ENCODE measurements around the gene GCC1. TPM values are rescaled to one million over a fixed set of nuclear protein-coding genes. Genes with fewer than 3 reads are reported as not detected.

GCC1 gene
- total and polyA plus RNA-seq, 2 donors (not counting 3 experiments of a cell fraction or from before 2014, with no cell fraction given), result 4.6 to 15.5 TPM

DNA sequence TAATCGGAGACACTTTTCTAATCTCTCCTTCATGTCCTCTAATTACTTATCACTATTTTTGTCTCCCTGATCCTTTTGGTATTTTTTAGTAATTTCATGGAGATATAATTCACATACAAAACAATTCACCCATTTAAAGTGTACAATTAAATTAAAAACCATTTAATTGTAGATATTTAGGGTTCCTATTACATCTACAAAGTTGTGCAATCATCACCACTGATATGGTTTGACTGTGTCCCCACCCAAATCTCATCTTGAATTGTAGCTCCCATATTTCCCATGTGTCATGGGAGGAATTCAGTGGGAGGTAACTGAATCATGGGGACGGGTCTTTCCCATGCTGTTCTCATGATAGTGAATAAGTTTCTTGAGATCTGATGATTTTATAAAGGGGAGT, 29.0 kb downstream of the GCC1 start:
- DNase-seq (ENCODE audit: low read depth, low spot score) (no peak), FAIRE-seq (no peak)
- H3K9me1 ChIP-seq (replicated peaks; ENCODE audit: control insufficient read depth, extremely low read depth, insufficient read depth, low read length), result no peaks in the 10 kb centered on the region
- H3K27me3 ChIP-seq (ENCODE audit: control insufficient read depth in 2 of 2, insufficient read depth in 2 of 2, low read length in 2 of 2), result peaks cover 0 to 1% of the 10 kb centered on the region in 2 experiments
- no peaks in the 10 kb centered on the region for H3K4me1 ChIP-seq (ENCODE audit: control insufficient read depth, extremely low read depth, insufficient read depth, low read length)
- no peak overlapping the region for H3K9ac ChIP-seq (replicated peaks; ENCODE audit: extremely low read depth, insufficient read depth, low read length)
- dilution Hi-C loops (cut with MboI; ENCODE audit: extremely low pct_ligation_motif_present, low sequenced_read_pairs) (no loop called here), intact Hi-C loops (cut with micrococcal nuclease) (no loop called here)
- TF ChIP-seq EZH2 (IDR thresholded peaks at IDR 0.05; ENCODE audit: borderline replicate concordance, low read depth, low read length, severe bottlenecking) (no peak), JUN (IDR thresholded peaks at IDR 0.05; ENCODE audit: borderline replicate concordance, insufficient read depth, insufficient read length, low read depth) (no peak), FOS (IDR thresholded peaks at IDR 0.05; ENCODE audit: borderline replicate concordance, insufficient read depth, low read length) (no peak)
- TF ChIP-seq, protein P1, sequence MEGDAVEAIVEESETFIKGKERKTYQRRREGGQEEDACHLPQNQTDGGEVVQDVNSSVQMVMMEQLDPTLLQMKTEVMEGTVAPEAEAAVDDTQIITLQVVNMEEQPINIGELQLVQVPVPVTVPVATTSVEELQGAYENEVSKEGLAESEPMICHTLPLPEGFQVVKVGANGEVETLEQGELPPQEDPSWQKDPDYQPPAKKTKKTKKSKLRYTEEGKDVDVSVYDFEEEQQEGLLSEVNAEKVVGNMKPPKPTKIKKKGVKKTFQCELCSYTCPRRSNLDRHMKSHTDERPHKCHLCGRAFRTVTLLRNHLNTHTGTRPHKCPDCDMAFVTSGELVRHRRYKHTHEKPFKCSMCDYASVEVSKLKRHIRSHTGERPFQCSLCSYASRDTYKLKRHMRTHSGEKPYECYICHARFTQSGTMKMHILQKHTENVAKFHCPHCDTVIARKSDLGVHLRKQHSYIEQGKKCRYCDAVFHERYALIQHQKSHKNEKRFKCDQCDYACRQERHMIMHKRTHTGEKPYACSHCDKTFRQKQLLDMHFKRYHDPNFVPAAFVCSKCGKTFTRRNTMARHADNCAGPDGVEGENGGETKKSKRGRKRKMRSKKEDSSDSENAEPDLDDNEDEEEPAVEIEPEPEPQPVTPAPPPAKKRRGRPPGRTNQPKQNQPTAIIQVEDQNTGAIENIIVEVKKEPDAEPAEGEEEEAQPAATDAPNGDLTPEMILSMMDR (IDR thresholded peaks at IDR 0.05; ENCODE audit: extremely low read depth in 1 of 2, insufficient read depth in 1 of 2, low read depth in 1 of 2, low read length in 2 of 2), result no peak
- no peak overlapping the region for H3K4me3 ChIP-seq (replicated peaks in 1 of 3; ENCODE audit: insufficient read depth in 1 of 3, low read depth in 1 of 3, low read length in 3 of 3)
- H3K36me3 ChIP-seq (ENCODE audit: control insufficient read depth in 2 of 2, extremely low read depth in 1 of 2, insufficient read depth in 2 of 2, low read length in 2 of 2), result no peaks in the 10 kb centered on the region
- no peak overlapping the region for H3K4me2 ChIP-seq (ENCODE audit: insufficient read depth, low read length)
- no peak overlapping the region for H3K27ac ChIP-seq (ENCODE audit: insufficient read depth, low read depth, low read length)
- BruUV-seq (replicated peaks), result no TSS peak
- no peaks in the 10 kb centered on the region for H3K79me2 ChIP-seq (ENCODE audit: control insufficient read depth, insufficient read depth, low read length)
- ChIA-PET POLR2A (no interaction called here), CTCF (no interaction called here)
- no peaks in the 10 kb centered on the region for H3K9me3 ChIP-seq (replicated peaks; ENCODE audit: control insufficient read depth, insufficient read depth, low read length)
- no peak overlapping the region for H2AFZ ChIP-seq (ENCODE audit: low read depth, low read length)
- H4K20me1 ChIP-seq (replicated peaks; ENCODE audit: control insufficient read depth, extremely low read depth, insufficient read depth, low read length), result no peaks in the 10 kb centered on the region

DNA sequence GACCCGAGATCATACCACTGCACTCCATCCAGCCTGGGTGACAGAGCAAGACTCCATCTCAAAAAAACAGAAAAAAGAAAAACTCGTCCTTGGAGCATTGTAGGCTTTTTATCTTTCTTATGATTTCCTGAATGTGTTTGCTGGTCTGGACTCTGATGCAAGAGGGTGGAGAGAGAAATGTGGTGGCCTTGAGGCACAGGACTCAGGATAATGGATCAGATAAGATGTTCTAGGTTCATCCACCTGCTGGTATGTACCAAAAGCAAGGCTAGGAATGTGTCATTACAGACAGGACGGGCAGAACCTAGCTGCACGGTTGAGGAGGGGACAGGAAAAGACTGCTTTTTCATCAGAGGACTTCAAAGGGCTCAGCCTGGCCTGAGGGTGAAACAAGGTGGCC, 33.5 kb downstream of the GCC1 start:
- no peak overlapping the region for H3K4me3 ChIP-seq (replicated peaks in 1 of 3; ENCODE audit: insufficient read depth in 1 of 3, low read depth in 1 of 3, low read length in 3 of 3)
- no peak overlapping the region for H3K27ac ChIP-seq (ENCODE audit: insufficient read depth, low read depth, low read length)
- H3K9ac ChIP-seq (replicated peaks; ENCODE audit: extremely low read depth, insufficient read depth, low read length), result no peak overlapping the region
- H3K9me1 ChIP-seq (replicated peaks; ENCODE audit: control insufficient read depth, extremely low read depth, insufficient read depth, low read length), result no peaks in the 10 kb centered on the region
- TF ChIP-seq POLR2AphosphoS5 (IDR thresholded peaks at IDR 0.05; ENCODE audit: insufficient read depth, low read depth, low read length), result no peak
- TF ChIP-seq JUN (IDR thresholded peaks at IDR 0.05; ENCODE audit: borderline replicate concordance, insufficient read depth, insufficient read length, low read depth), result no peak
- TF ChIP-seq FOS (IDR thresholded peaks at IDR 0.05; ENCODE audit: borderline replicate concordance, insufficient read depth, low read length), result no peak
- TF ChIP-seq EZH2 (IDR thresholded peaks at IDR 0.05; ENCODE audit: borderline replicate concordance, low read depth, low read length, severe bottlenecking), result no peak
- TF ChIP-seq GATA2 (IDR thresholded peaks at IDR 0.05; ENCODE audit: insufficient read depth, insufficient read length, low read depth, low read length), result no peak
- no peak for TF ChIP-seq POLR2A (IDR thresholded peaks at IDR 0.05; ENCODE audit: low read depth, low read length)
- TF ChIP-seq, protein P2, sequence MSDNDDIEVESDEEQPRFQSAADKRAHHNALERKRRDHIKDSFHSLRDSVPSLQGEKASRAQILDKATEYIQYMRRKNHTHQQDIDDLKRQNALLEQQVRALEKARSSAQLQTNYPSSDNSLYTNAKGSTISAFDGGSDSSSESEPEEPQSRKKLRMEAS (IDR thresholded peaks at IDR 0.05; ENCODE audit: insufficient read depth, insufficient read length), result no peak
- TF ChIP-seq, protein P1 (IDR thresholded peaks at IDR 0.05; ENCODE audit: extremely low read depth in 1 of 2, insufficient read depth in 1 of 2, low read depth in 1 of 2, low read length in 2 of 2), result no peak
- no peak for TF ChIP-seq MYC (IDR thresholded peaks at IDR 0.05; ENCODE audit: low read depth, low read length)
- H4K20me1 ChIP-seq (replicated peaks; ENCODE audit: control insufficient read depth, extremely low read depth, insufficient read depth, low read length), result no peaks in the 10 kb centered on the region
- no peak overlapping the region for H3K4me2 ChIP-seq (ENCODE audit: insufficient read depth, low read length)
- CTCF ChIA-PET, result no interaction called here
- DNase-seq (ENCODE audit: low read depth, low spot score), result no peak
- intact Hi-C loops (cut with micrococcal nuclease) (no loop called here), dilution Hi-C loops (cut with MboI; ENCODE audit: extremely low pct_ligation_motif_present, low sequenced_read_pairs) (no loop called here)
- H3K79me2 ChIP-seq (ENCODE audit: control insufficient read depth, insufficient read depth, low read length), result no peaks in the 10 kb centered on the region
- POLR2A ChIA-PET, result no interaction called here
- no peaks in the 10 kb centered on the region for H3K4me1 ChIP-seq (ENCODE audit: control insufficient read depth, extremely low read depth, insufficient read depth, low read length)
- BruUV-seq (replicated peaks), result no TSS peak
- peaks cover 0 to 2% of the 10 kb centered on the region in 2 experiments for H3K27me3 ChIP-seq (ENCODE audit: control insufficient read depth in 2 of 2, insufficient read depth in 2 of 2, low read length in 2 of 2)
- H3K9me3 ChIP-seq (replicated peaks; ENCODE audit: control insufficient read depth, insufficient read depth, low read length), result no peaks in the 10 kb centered on the region
- H3K36me3 ChIP-seq (ENCODE audit: control insufficient read depth in 2 of 2, extremely low read depth in 1 of 2, insufficient read depth in 2 of 2, low read length in 2 of 2), result no peaks in the 10 kb centered on the region
- no peak for FAIRE-seq
- H2AFZ ChIP-seq (ENCODE audit: low read depth, low read length), result no peak overlapping the region
